H9 (cell line): Measurements from ENCODE around the gene TCEAL4. TPM values are rescaled to one million over a fixed set of nuclear protein-coding genes. Genes with fewer than 3 reads are reported as not detected.
"Not testable (repeated sequence)": the region's sequence is repeated elsewhere in the genome, so short reads cannot be mapped to it uniquely, and the experiment has no call there.

ENCODE experiments used
- DNase-seq: peaks from one replicate; pipeline ENCODE4 v3.0.0-alpha.2; 2017
- H2AFZ ChIP-seq: one replicate; pipeline ENCODE4 v1.6.1; 2013; ENCODE audit warnings: mild to moderate bottlenecking, low read length, control low read depth, moderate library complexity
- H2AK5ac ChIP-seq: 2 replicates; pipeline ENCODE4 v1.6.1; 2013; ENCODE audit warnings: low read length, control low read depth, mixed read lengths; ENCODE audit not compliant: insufficient read length
- H2BK120ac ChIP-seq: one replicate; pipeline ENCODE4 v1.6.1; 2013; ENCODE audit warnings: low read depth, mild to moderate bottlenecking, low read length, control low read depth, inconsistent platforms; ENCODE audit not compliant: poor library complexity, severe bottlenecking
- H2BK12ac ChIP-seq: 2 replicates; pipeline ENCODE4 v1.6.1; 2013; ENCODE audit warnings: low read length, control low read depth, mixed read lengths, low read depth; ENCODE audit not compliant: insufficient read length
- H2BK15ac ChIP-seq: 2 replicates; pipeline ENCODE4 v1.6.1; 2013; ENCODE audit warnings: low read depth, low read length, control low read depth
- H2BK20ac ChIP-seq: one replicate; pipeline ENCODE4 v1.6.1; 2013; ENCODE audit warnings: low read depth, mild to moderate bottlenecking, low read length, control low read depth, inconsistent platforms; ENCODE audit not compliant: poor library complexity, severe bottlenecking
- H2BK5ac ChIP-seq: 2 replicates; pipeline ENCODE4 v1.6.1; 2013; ENCODE audit warnings: low read length, control low read depth, mixed read lengths; ENCODE audit not compliant: insufficient read length
- H3K14ac ChIP-seq: 2 replicates; pipeline ENCODE4 v1.6.1; 2013; ENCODE audit warnings: low read length, control low read depth; ENCODE audit not compliant: insufficient read depth
- H3K18ac ChIP-seq: 2 replicates; pipeline ENCODE4 v1.6.1; 2013; ENCODE audit warnings: low read depth, mild to moderate bottlenecking, mixed read lengths, low read length, control low read depth; ENCODE audit not compliant: insufficient read length
- H3K23ac ChIP-seq: 2 replicates; pipeline ENCODE4 v1.6.1; 2013; ENCODE audit warnings: low read length, control low read depth, mixed read lengths, low read depth; ENCODE audit not compliant: insufficient read length
- H3K23me2 ChIP-seq: 2 replicates; pipeline ENCODE4 v1.6.1; 2013; ENCODE audit warnings: low read depth, mild to moderate bottlenecking, mixed read lengths, low read length, control low read depth; ENCODE audit not compliant: insufficient read length, poor library complexity, severe bottlenecking
- H3K27ac ChIP-seq: 2 replicates; pipeline ENCODE4 v1.5.1; 2013; ENCODE audit warnings: low read length, control low read depth, mixed read lengths, low read depth; ENCODE audit not compliant: insufficient read length
- H3K27me3 ChIP-seq: 2 replicates; pipeline ENCODE4 v1.6.1; 2013; ENCODE audit warnings: low read length, control low read depth, inconsistent platforms; ENCODE audit not compliant: insufficient read depth
- H3K4ac ChIP-seq: 2 replicates; pipeline ENCODE4 v1.6.1; 2013; ENCODE audit warnings: low read depth, mild to moderate bottlenecking, control low read depth, inconsistent platforms, low read length, moderate library complexity
- H3K4me1 ChIP-seq: 2 replicates; pipeline ENCODE4 v1.6.1; 2013; ENCODE audit warnings: low read length, control low read depth, inconsistent platforms; ENCODE audit not compliant: insufficient read depth
- H3K4me2 ChIP-seq: 2 replicates; pipeline ENCODE4 v1.6.1; 2013; ENCODE audit warnings: low read length, control low read depth, mixed read lengths; ENCODE audit not compliant: insufficient read length, insufficient read depth
- H3K56ac ChIP-seq: 2 replicates; pipeline ENCODE4 v1.6.1; 2013; ENCODE audit warnings: low read depth, mild to moderate bottlenecking, mixed read lengths, low read length, control low read depth; ENCODE audit not compliant: insufficient read length
- H3K79me1 ChIP-seq: 2 replicates; pipeline ENCODE4 v1.6.1; 2013; ENCODE audit warnings: low read depth, mild to moderate bottlenecking, moderate library complexity, low read length, control low read depth, inconsistent platforms; ENCODE audit not compliant: insufficient read depth, poor library complexity, severe bottlenecking
- H3K79me2 ChIP-seq: 2 replicates; pipeline ENCODE4 v1.6.1; 2013; ENCODE audit warnings: low read length, control low read depth, inconsistent platforms; ENCODE audit not compliant: insufficient read depth
- H3K9ac ChIP-seq: 2 replicates; pipeline ENCODE4 v1.6.1; 2013; ENCODE audit warnings: low read length, control low read depth, mixed read lengths; ENCODE audit not compliant: insufficient read length; ENCODE audit errors: extremely low read depth
- H3K9me3 ChIP-seq: one replicate; pipeline ENCODE4 v1.6.1; 2013; ENCODE audit warnings: low read depth, low read length, inconsistent platforms; ENCODE audit not compliant: control insufficient read depth
- H3T11ph ChIP-seq: one replicate; pipeline ENCODE4 v1.6.1; 2013; ENCODE audit warnings: mild to moderate bottlenecking, low read length, control low read depth, inconsistent platforms
- H4K20me1 ChIP-seq: one replicate; pipeline ENCODE4 v1.6.1; 2013; ENCODE audit not compliant: control insufficient read depth, insufficient read length, insufficient read depth
- H4K5ac ChIP-seq: 2 replicates; pipeline ENCODE4 v1.6.1; 2013; ENCODE audit warnings: low read depth, mild to moderate bottlenecking, mixed read lengths, low read length, control low read depth; ENCODE audit not compliant: insufficient read length
- H4K8ac ChIP-seq: replicated peaks from 2 replicates; pipeline ENCODE4 v1.6.1; 2013; ENCODE audit warnings: low read length, control low read depth, mixed read lengths, low read depth; ENCODE audit not compliant: insufficient read length
- H4K91ac ChIP-seq: 2 replicates; pipeline ENCODE4 v1.6.1; 2013; ENCODE audit warnings: low read depth, mild to moderate bottlenecking, moderate library complexity, mixed read lengths, low read length, control low read depth; ENCODE audit not compliant: insufficient read length
- H3K27ac Mint-ChIP-seq, 3 experiments: 2 replicates in 2 of 3; 3 replicates in 1 of 3; pipeline ENCODE4 v1.8.0; 2020 to 2021; ENCODE audit warnings: mixed read lengths in 3 of 3, mild to moderate bottlenecking in 1 of 3, moderate library complexity in 1 of 3
- H3K27me3 Mint-ChIP-seq: 2 replicates; pipeline ENCODE4 v1.8.0; 2021; ENCODE audit warnings: low read depth, mild to moderate bottlenecking, moderate library complexity, mixed read lengths
- H3K36me3 Mint-ChIP-seq, 3 experiments: 2 replicates in 2 of 3; 3 replicates in 1 of 3; pipeline ENCODE4 v1.8.0; 2020 to 2021; ENCODE audit warnings: low read depth in 3 of 3, mixed read lengths in 3 of 3; ENCODE audit not compliant: insufficient read depth in 1 of 3
- H3K4me1 Mint-ChIP-seq, 2 experiments: 2 replicates each; pipeline ENCODE4 v1.8.0; 2020; ENCODE audit warnings: mixed read lengths in 2 of 2
- H3K4me3 Mint-ChIP-seq, 2 experiments: 2 replicates in 1 of 2; 3 replicates in 1 of 2; pipeline ENCODE4 v1.8.0; 2020 to 2021; ENCODE audit warnings: mild to moderate bottlenecking in 2 of 2, mixed read lengths in 2 of 2, moderate library complexity in 1 of 2
- H3K9me3 Mint-ChIP-seq, 2 experiments: 2 replicates in 1 of 2; 3 replicates in 1 of 2; pipeline ENCODE4 v1.8.0; 2020; ENCODE audit warnings: mild to moderate bottlenecking in 2 of 2, mixed read lengths in 2 of 2, moderate library complexity in 1 of 2
- WGBS: extraction: QIAGEN DNeasy Blood & Tissue Kit; methylation state at CpG from one replicate; pipeline ENCODE4 v1.1.7; 2013; ENCODE audit warnings: missing lambda C conversion rate, low lambda C conversion rate, mixed read lengths; ENCODE audit not compliant: insufficient read length; ENCODE audit errors: extremely low coverage; 5-methylcytosine and 5-hydroxymethylcytosine counted together
- total RNA-seq: library from RNA; stranded (reverse); gene quantifications from 2 replicates; pipeline ENCODE4 v1.2.1, GENCODE V29; 2021

The TCEAL4 gene
- total RNA-seq, 1 experiment from 2014 or later, result 49.9 TPM

GRCh38 chrX:103595202-103595601, 9.9 kb downstream of the TCEAL4 start:
- not testable (repeated sequence) for H3K79me1 ChIP-seq, H3K27ac Mint-ChIP-seq, H2AFZ ChIP-seq, H3K27ac ChIP-seq, H2BK12ac ChIP-seq, H3K27me3 Mint-ChIP-seq, H3K79me2 ChIP-seq, H3K9ac ChIP-seq, H3K27me3 ChIP-seq, H2BK20ac ChIP-seq, H3T11ph ChIP-seq, H3K23ac ChIP-seq, H3K4me1 Mint-ChIP-seq, H3K9me3 ChIP-seq, H2BK120ac ChIP-seq, H3K56ac ChIP-seq, H3K14ac ChIP-seq, H4K20me1 ChIP-seq, H2BK5ac ChIP-seq, H3K4ac ChIP-seq, H2BK15ac ChIP-seq, H3K4me1 ChIP-seq, H4K5ac ChIP-seq, H2AK5ac ChIP-seq, H3K4me2 ChIP-seq, DNase-seq, H3K23me2 ChIP-seq, H3K18ac ChIP-seq, H4K8ac ChIP-seq, H4K91ac ChIP-seq, H3K4me3 Mint-ChIP-seq
- WGBS, result no CpG with 5 or more reads among the region's 6 CpGs
- Mint-ChIP-seq H3K9me3 (peaks cover 15 to 52% of the 10 kb centered on the region in 2 experiments), H3K36me3 (peaks cover 13 to 30% (median 19%) of the 10 kb centered on the region in 3 experiments)
